H1 (cell line): Measurements from ENCODE around the gene B3GALT4. TPM values are rescaled to one million over a fixed set of nuclear protein-coding genes. Genes with fewer than 3 reads are reported as not detected.

ENCODE experiments used
- CTCF ChIA-PET: fragments of 300-600 bp; sonication (Branson Sonifier 250); formaldehyde crosslinking; loops from one replicate; lab custom pipeline; 2021; ENCODE audit not compliant: partially characterized antibody; lab: Charles Lee
- POLR2A ChIA-PET: fragments of 300-600 bp; sonication (Branson Sonifier 250); formaldehyde crosslinking; loops from one replicate; lab custom pipeline; 2021; ENCODE audit warnings: inconsistent platforms; ENCODE audit not compliant: partially characterized antibody; lab: Charles Lee
- DNase-seq, 2 experiments: peaks; one replicate each; pipeline versions ENCODE4 v3.0.0 to v3.0.0-alpha.2; 2010 to 2022; ENCODE audit warnings: low spot score in 2 of 2, low read depth in 1 of 2, mixed read lengths in 1 of 2
- FAIRE-seq: peaks from 2 replicates; lab custom pipeline; 2011; peaks lifted over from hg19 to GRCh38; lab: Jason Lieb, UNC
- H2AFZ ChIP-seq: 2 replicates; pipeline ENCODE4 v1.8.1; 2012; ENCODE audit warnings: low read length, inconsistent platforms
- H2AK5ac ChIP-seq: 2 replicates; pipeline ENCODE4 v1.6.1; 2013; ENCODE audit warnings: low read depth, low read length
- H2BK120ac ChIP-seq: replicated peaks from 2 replicates; pipeline ENCODE3; 2013; ENCODE audit warnings: low read depth, low read length, inconsistent platforms
- H2BK12ac ChIP-seq: 2 replicates; pipeline ENCODE4 v1.6.1; 2013; ENCODE audit warnings: low read depth, low read length
- H2BK15ac ChIP-seq: 2 replicates; pipeline ENCODE4 v1.6.1; 2013; ENCODE audit warnings: low read length
- H2BK20ac ChIP-seq: 2 replicates; pipeline ENCODE4 v1.6.1; 2013; ENCODE audit warnings: low read length
- H2BK5ac ChIP-seq: 2 replicates; pipeline ENCODE4 v1.6.1; 2013; ENCODE audit warnings: low read depth, low read length
- H3K14ac ChIP-seq: 2 replicates; pipeline ENCODE4 v1.6.1; 2013; ENCODE audit warnings: inconsistent platforms; ENCODE audit not compliant: insufficient read length
- H3K18ac ChIP-seq: 2 replicates; pipeline ENCODE4 v1.6.1; 2013; ENCODE audit warnings: low read length; ENCODE audit errors: extremely low read depth
- H3K23ac ChIP-seq: 2 replicates; pipeline ENCODE4 v1.6.1; 2013; ENCODE audit warnings: inconsistent platforms; ENCODE audit not compliant: insufficient read length
- H3K23me2 ChIP-seq: 2 replicates; pipeline ENCODE4 v1.6.1; 2013; ENCODE audit warnings: low read depth, low read length
- H3K27ac ChIP-seq: 2 replicates; pipeline ENCODE4 v1.6.1; 2011; ENCODE audit warnings: low read depth, low read length, inconsistent platforms
- H3K27me3 ChIP-seq, 4 experiments: replicated peaks in 1 of 4; 1 replicate in 1 of 4; 2 replicates in 3 of 4; pipeline versions ENCODE4 v1.6.1 to v1.8.1; 2011 to 2013; ENCODE audit warnings: low read length in 3 of 4, mild to moderate bottlenecking in 3 of 4, inconsistent platforms in 2 of 4, mixed read lengths in 2 of 4, moderate library complexity in 1 of 4; ENCODE audit not compliant: control insufficient read depth in 3 of 4, insufficient read depth in 3 of 4; ENCODE audit errors: extremely low read depth in 1 of 4
- H3K36me3 ChIP-seq, 4 experiments: 2 replicates each; pipeline versions ENCODE4 v1.6.1 to v1.8.1; 2011 to 2013; ENCODE audit warnings: mild to moderate bottlenecking in 4 of 4, low read length in 3 of 4, moderate library complexity in 2 of 4, control low read depth in 1 of 4, inconsistent platforms in 1 of 4; ENCODE audit not compliant: insufficient read depth in 4 of 4, control insufficient read depth in 2 of 4
- H3K4ac ChIP-seq: replicated peaks from 2 replicates; pipeline ENCODE3; 2013; ENCODE audit warnings: low read length, low read depth, mixed read lengths, inconsistent platforms; ENCODE audit not compliant: insufficient read length
- H3K4me1 ChIP-seq, 4 experiments: replicated peaks in 1 of 4; 1 replicate in 1 of 4; 2 replicates in 3 of 4; pipeline versions ENCODE4 v1.6.1 to v1.8.1; 2011 to 2013; ENCODE audit warnings: low read length in 3 of 4, inconsistent platforms in 2 of 4, mixed read lengths in 1 of 4; ENCODE audit not compliant: insufficient read depth in 4 of 4, control insufficient read depth in 3 of 4
- H3K4me2 ChIP-seq, 2 experiments: 2 replicates each; pipeline versions ENCODE4 v1.6.1 to v1.8.1; 2011 to 2013; ENCODE audit warnings: low read depth in 2 of 2, low read length in 2 of 2, control low read depth in 1 of 2, inconsistent platforms in 1 of 2, mild to moderate bottlenecking in 1 of 2; ENCODE audit not compliant: insufficient read depth in 1 of 2
- H3K4me3 ChIP-seq, 4 experiments: fragments of 200-600, 300-600 bp in 1 of 4; sonication (generic), shearing (Covaris generic), sonication (Bioruptor Twin) in 1 of 4; 2 replicates each; pipeline versions ENCODE4 v1.5.1 to v1.8.1; 2011 to 2016; ENCODE audit warnings: low read length in 4 of 4, low read depth in 3 of 4, control low read depth in 2 of 4, inconsistent platforms in 2 of 4, mild to moderate bottlenecking in 2 of 4, mixed read lengths in 1 of 4, moderate library complexity in 1 of 4; ENCODE audit not compliant: insufficient read depth in 2 of 4; ENCODE audit errors: extremely low read depth in 1 of 4
- H3K56ac ChIP-seq: replicated peaks from 2 replicates; pipeline ENCODE3; 2013; ENCODE audit warnings: low read depth, mild to moderate bottlenecking, mixed read lengths, low read length, inconsistent platforms; ENCODE audit not compliant: insufficient read length
- H3K79me1 ChIP-seq: 2 replicates; pipeline ENCODE4 v1.6.1; 2013; ENCODE audit warnings: low read depth, low read length, control low read depth
- H3K79me2 ChIP-seq, 2 experiments: 2 replicates each; pipeline versions ENCODE4 v1.6.1 to v1.8.1; 2012 to 2013; ENCODE audit warnings: low read length in 2 of 2, mild to moderate bottlenecking in 2 of 2, inconsistent platforms in 1 of 2; ENCODE audit not compliant: insufficient read depth in 2 of 2, control insufficient read depth in 1 of 2
- H3K9ac ChIP-seq, 4 experiments: replicated peaks in 1 of 4; 1 replicate in 1 of 4; 2 replicates in 3 of 4; pipeline versions ENCODE4 v1.6.1 to v1.8.1; 2011 to 2013; ENCODE audit warnings: low read depth in 3 of 4, low read length in 3 of 4, control low read depth in 2 of 4, mild to moderate bottlenecking in 2 of 4, moderate library complexity in 2 of 4, inconsistent platforms in 1 of 4; ENCODE audit errors: extremely low read depth in 1 of 4
- H3K9me3 ChIP-seq, 2 experiments: 2 replicates each; pipeline versions ENCODE4 v1.6.1 to v1.8.1; 2012 to 2013; ENCODE audit warnings: mild to moderate bottlenecking in 2 of 2, moderate library complexity in 2 of 2, control low read depth in 1 of 2, inconsistent platforms in 1 of 2, low read depth in 1 of 2, low read length in 1 of 2, mixed read lengths in 1 of 2; ENCODE audit not compliant: insufficient read depth in 2 of 2
- H4K20me1 ChIP-seq, 2 experiments: replicated peaks in 1 of 2; 2 replicates each; pipeline versions ENCODE3 to v1.8.1; 2011 to 2013; ENCODE audit warnings: inconsistent platforms in 2 of 2, low read length in 2 of 2, mild to moderate bottlenecking in 1 of 2; ENCODE audit not compliant: insufficient read depth in 2 of 2, control insufficient read depth in 1 of 2
- H4K5ac ChIP-seq: 2 replicates; pipeline ENCODE4 v1.6.1; 2013; ENCODE audit warnings: low read length, low read depth, mixed read lengths, inconsistent platforms; ENCODE audit not compliant: insufficient read length
- H4K8ac ChIP-seq: 2 replicates; pipeline ENCODE4 v1.8.0; 2013; ENCODE audit warnings: mild to moderate bottlenecking, moderate library complexity, low read length, inconsistent platforms; ENCODE audit not compliant: insufficient read depth; ENCODE audit errors: extremely low read depth
- H4K91ac ChIP-seq: replicated peaks from 2 replicates; pipeline ENCODE3; 2013; ENCODE audit warnings: low read length, mixed read lengths, inconsistent platforms; ENCODE audit not compliant: insufficient read length
- CEBPB ChIP-seq: IDR thresholded peaks from 2 replicates; pipeline ENCODE4 v1.6.1; 2012; ENCODE audit warnings: low read depth, low read length
- CHD2 ChIP-seq: IDR thresholded peaks from 2 replicates; pipeline ENCODE4 v1.6.1; 2012; ENCODE audit warnings: low read length, improper control_type of control experiment
- FOSL1 ChIP-seq: IDR thresholded peaks from 2 replicates; pipeline ENCODE4 v1.6.1; 2011; ENCODE audit warnings: mild to moderate bottlenecking, low read depth, low read length, moderate library complexity; ENCODE audit not compliant: insufficient read depth
- JUN ChIP-seq: IDR thresholded peaks from 2 replicates; pipeline ENCODE4 v1.6.1; 2011; ENCODE audit warnings: low read depth, mild to moderate bottlenecking, improper control_type of control experiment, low read length
- RAD21 ChIP-seq, 2 experiments: IDR thresholded peaks in 1 of 2; conservative IDR thresholded peaks in 1 of 2; 2 replicates each; pipeline ENCODE4 v1.6.1; 2011; ENCODE audit warnings: low read depth in 2 of 2, low read length in 2 of 2, improper control_type of control experiment in 1 of 2, inconsistent platforms in 1 of 2, mild to moderate bottlenecking in 1 of 2, moderate library complexity in 1 of 2
- RNF2 ChIP-seq: fragments of 200-900, 300-1000 bp; sonication (generic); IDR thresholded peaks from 2 replicates; pipeline ENCODE4 v1.7.1; 2016; ENCODE audit warnings: borderline replicate concordance, low read depth, mild to moderate bottlenecking, antibody characterized with exemption, low read length; ENCODE audit not compliant: poor library complexity, severe bottlenecking; ENCODE audit errors: missing control alignments
- USF2 ChIP-seq: IDR thresholded peaks from 2 replicates; pipeline ENCODE4 v1.6.1; 2011; ENCODE audit warnings: low read length, improper control_type of control experiment
- WGBS, 2 experiments: shearing (Covaris generic) in 1 of 2; methylation state at CpG; one replicate each; pipeline versions ENCODE4 v1.1.6 to v1.1.7; 2013 to 2015; ENCODE audit warnings: low lambda C conversion rate in 2 of 2, mixed read lengths in 2 of 2, inconsistent platforms in 1 of 2, low coverage in 1 of 2, missing lambda C conversion rate in 1 of 2; ENCODE audit not compliant: insufficient replicate concordance in 2 of 2, insufficient coverage in 1 of 2, insufficient read length in 1 of 2; ENCODE audit errors: extremely low coverage in 1 of 2, missing lambda C conversion rate in 1 of 2; 5-methylcytosine and 5-hydroxymethylcytosine counted together
- polyA plus RNA-seq, 7 experiments: library from polyadenylated mRNA; depleted of rRNA in 3 of 7; stranded (reverse) in 5 of 7; unstranded in 2 of 7; fragments of >200 nt in 5 of 7; fragments of 200-250 nt in 2 of 7; gene quantifications; 1 replicate in 5 of 7; 2 replicates in 1 of 7; 4 replicates in 1 of 7; pipeline versions ENCODE4 v1.2.1 to v1.2.3, GENCODE V29; 2011 to 2013; ENCODE audit warnings: missing spikeins in 2 of 7, mixed read lengths in 2 of 7
- total RNA-seq: library from RNA; stranded (reverse); fragmentation: NEBNext Ultra II Directional; extraction: Animal tissue kit (Norgen Biotek cat#: 25700); gene quantifications from 2 replicates; pipeline ENCODE4 v1.2.1, GENCODE V29; 2021

Gene B3GALT4
- total and polyA plus RNA-seq, 2 of the 8 experiments (the other 6 are each of a cell fraction or from before 2014, with no cell fraction given) = 2.2 to 3.0 TPM

- Histone ChIP-seq H3K18ac (no peak overlapping the region), H2BK20ac (no peak overlapping the region), H2AK5ac (no peak overlapping the region), H3K23ac (no peak overlapping the region), H4K8ac (no peak overlapping the region), H2BK5ac (no peak overlapping the region), H2BK15ac (no peak overlapping the region), H3K79me1 (0 out of 2 replicates have a peak, but pooled peaks cover 3% of the 10 kb centered on the region), H3K14ac (no peak overlapping the region), H3K9me3 (no peaks in the 10 kb centered on the region), H3K27ac (no peak overlapping the region), H4K91ac (no peak overlapping the region)
- no peak for TF ChIP-seq CHD2
- TF ChIP-seq FOSL1 = no peak
- no peak for TF ChIP-seq CEBPB
- TF ChIP-seq RNF2 = no peak
- TF ChIP-seq USF2 = no peak
- TF ChIP-seq RAD21 (IDR thresholded peaks at IDR 0.05 in 1 of 2, conservative IDR thresholded peaks at IDR 0.05 in 1 of 2; ENCODE audit: low read depth in 2 of 2, low read length in 2 of 2) = no peak
- no peak for TF ChIP-seq JUN
- TF ChIP-seq, all 59 proteins: peak for 0
- WGBS, 2 experiments = 88% methylated on average over 8 of the region's 8 CpGs; no CpG with 5 or more reads in 1 of the 2 experiments
- no peak overlapping the region for H4K5ac ChIP-seq
- H3K4me2 ChIP-seq = no peak overlapping the region
- H3K9ac ChIP-seq = no peak overlapping the region
- H3K79me2 ChIP-seq = peaks cover 0 to 15% of the 10 kb centered on the region in 2 experiments; a peak in 2 of 4 replicates
- H2AFZ ChIP-seq = no peak overlapping the region
- no peaks in the 10 kb centered on the region for H3K23me2 ChIP-seq
- no peak overlapping the region for H2BK120ac ChIP-seq
- POLR2A ChIA-PET = interaction anchor here (0.8 to 1.3 kb wide), 3 partner anchors 10 to 34 kb away, joined by 3 read pairs; partner anchors contain the start of genes RPS18, VPS52 and ZBTB22
- H4K20me1 ChIP-seq = peaks cover 0 to 4% of the 10 kb centered on the region in 2 experiments
- DNase-seq (no peak), FAIRE-seq (no peak)
- H3K4me1 ChIP-seq = no peaks in the 10 kb centered on the region
- H3K36me3 ChIP-seq = no peaks in the 10 kb centered on the region; a peak in 2 of 8 replicates
- no peak overlapping the region for H3K4ac ChIP-seq
- H2BK12ac ChIP-seq = no peak overlapping the region
- no peak overlapping the region for H3K4me3 ChIP-seq
- no peaks in the 10 kb centered on the region for H3K27me3 ChIP-seq
- CTCF ChIA-PET = no interaction called here
- no peak overlapping the region for H3K56ac ChIP-seq
Observed at GRCh38 chr6:33305052-33305451, 28.1 kb downstream of the B3GALT4 start.
